GM18499 (cell line): ENCODE results near the gene ZBTB46.

Experiments used
- ATAC-seq: cut with Tn5 transposase; IDR thresholded peaks from one replicate; pipeline ENCODE4 v1.9.1; 2021; ENCODE audit warnings: moderate number of reproducible peaks; ENCODE audit not compliant: insufficient read depth, unreplicated experiment

Gene ZBTB46

DNA sequence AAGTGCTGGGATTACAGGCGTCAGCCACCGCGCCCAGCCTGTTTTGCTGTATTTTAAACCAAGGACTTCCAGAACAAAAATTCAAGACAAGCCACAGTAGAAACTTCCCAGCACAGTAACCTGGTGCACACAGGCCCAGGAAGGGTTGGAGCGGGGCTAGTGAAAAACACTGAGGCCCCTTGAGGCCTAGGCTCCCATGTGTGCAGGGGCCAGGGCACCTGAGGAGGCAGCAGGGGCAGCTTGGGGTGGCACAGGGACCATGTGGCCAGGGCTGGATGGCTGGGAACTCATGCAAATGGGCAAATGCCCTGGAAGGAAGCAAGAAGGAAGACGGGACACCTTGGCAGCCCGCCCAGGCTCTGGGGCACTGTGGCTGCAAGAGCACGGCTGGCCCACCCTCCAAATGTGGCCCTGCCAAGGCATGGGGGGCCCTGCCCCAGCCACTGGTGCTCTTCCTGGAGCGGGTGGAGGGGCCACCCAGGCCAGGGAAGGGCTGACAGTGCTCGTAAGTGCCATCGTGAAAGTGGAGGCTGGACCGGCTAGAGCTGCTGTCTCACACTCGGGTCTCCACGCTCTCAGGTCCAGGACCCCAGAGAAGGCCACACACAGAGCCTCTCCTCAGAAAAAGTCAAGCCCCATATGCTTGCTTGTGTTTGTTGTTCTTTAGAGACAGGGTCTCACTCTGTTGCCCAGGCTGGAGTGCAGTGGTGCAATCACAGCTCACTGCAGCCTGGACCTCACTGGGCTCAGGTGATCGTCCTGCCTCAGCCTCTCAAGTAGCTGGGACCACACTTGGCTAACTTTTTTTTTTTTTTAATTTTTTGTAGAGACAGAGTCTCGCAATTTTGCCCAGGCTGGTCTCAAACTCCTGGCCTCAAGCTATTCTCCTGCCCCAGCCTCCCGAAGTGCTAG, 81.2 kb downstream of the ZBTB46 start:
- ATAC-seq: no peak

DNA sequence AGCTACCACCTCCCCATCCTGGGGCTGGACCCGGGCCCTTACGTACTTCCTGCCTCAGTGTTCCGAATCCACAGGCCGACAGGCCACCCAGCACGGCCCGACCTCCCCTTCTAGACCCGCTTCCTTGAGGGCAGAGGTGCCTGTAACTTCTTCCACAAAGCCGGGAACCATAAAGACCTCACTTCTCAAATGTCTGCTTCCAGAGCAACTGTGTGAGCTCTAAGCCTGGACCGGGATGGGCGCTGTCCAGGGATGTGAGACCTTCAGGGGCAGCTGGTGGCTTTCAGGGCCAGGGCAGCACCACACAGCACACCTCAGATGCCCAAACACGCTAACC, 82.2 kb downstream of the ZBTB46 start:
- no peak for ATAC-seq

DNA sequence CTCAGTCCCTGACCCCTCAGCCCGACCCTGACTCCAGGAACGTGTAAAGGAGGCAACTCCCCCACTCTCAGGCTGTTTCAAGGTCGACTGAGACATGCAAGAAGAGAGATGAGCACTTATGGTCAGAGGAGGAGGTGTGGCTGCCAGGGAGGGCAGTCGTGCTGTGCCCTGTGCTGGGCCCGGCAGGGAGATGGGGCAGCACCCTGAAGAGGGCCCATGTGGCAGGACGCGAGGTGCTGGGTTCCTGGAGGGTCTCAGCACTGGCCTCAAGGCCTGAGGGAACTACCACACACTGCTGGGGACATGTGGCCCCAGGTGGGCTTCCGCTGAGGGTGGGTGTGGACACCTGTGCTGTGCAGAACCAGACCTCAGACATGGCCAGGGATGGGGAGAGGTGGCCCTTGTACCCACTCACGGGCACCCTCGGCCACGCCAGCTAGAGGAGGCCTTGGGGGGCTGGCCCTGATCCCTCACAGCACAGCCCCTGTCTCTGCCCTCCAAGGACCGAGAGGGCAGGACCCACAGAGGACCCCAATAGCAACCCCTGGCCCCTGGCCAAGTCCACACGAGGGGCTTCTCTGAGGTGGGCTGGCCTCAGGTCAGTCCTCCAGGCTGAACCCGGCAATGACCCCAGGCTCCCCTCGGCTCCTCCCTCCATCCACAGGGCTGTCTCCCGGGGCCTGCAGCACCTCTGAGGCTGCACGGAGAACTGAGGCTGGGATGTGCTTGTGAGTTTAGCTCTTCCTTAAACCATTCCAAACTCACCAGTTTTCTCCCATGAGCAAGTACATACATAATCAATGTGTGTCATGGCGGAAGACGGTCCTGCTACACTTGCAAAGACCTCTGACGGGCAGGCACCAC, 82.8 kb downstream of the ZBTB46 start:
- ATAC-seq: no peak

DNA sequence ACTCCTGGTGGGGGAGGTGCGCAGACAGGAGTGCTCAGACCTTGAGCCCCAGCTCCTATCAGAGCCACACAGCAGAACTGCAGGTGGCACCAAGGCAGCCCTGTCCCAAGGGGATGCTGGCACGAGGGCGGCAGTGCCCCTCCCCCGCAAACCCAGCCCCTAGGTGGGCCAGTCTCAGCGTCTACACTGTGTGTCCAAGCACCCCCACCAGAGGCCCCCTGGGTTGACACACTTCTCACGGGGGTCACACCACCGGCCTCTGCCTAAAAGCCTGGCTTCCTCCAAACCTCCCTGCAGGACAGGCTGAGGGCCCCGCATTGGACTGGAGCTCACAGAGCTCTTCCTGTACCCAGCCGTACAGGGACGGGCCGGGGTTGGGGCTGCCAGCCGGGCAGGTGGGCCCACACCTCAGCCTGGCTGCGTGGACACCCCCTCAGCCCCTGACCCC, 83.4 kb downstream of the ZBTB46 start:
- no peak for ATAC-seq

DNA sequence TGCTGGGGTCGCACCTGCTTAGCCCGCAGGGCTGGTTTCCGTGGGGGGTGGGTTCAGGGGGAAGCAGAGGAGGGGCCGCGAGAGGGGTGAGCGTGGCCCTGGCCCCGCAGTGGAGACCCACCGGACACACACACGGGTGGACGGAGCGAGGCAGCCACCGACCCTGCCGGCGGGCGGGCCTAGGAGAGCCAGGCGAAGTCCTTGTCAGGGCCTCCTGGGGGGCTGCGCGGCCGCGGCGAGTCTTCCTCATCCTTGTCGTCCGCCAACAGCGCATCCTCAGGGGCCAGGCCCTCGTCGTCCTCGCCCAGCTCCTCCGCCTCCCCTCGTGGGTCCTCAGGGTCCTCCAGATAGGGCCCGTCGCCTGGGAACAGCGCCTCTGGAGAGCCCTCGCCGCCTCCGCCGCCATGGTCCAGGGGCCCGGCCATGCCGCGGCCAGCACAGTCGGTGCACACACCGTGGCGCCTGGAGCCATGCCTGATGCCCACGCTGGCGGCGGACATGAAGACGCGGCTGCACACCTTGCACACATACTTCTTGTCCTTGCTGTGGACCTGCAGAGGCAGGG, 84.2 kb downstream of the ZBTB46 start:
- no peak for ATAC-seq

DNA sequence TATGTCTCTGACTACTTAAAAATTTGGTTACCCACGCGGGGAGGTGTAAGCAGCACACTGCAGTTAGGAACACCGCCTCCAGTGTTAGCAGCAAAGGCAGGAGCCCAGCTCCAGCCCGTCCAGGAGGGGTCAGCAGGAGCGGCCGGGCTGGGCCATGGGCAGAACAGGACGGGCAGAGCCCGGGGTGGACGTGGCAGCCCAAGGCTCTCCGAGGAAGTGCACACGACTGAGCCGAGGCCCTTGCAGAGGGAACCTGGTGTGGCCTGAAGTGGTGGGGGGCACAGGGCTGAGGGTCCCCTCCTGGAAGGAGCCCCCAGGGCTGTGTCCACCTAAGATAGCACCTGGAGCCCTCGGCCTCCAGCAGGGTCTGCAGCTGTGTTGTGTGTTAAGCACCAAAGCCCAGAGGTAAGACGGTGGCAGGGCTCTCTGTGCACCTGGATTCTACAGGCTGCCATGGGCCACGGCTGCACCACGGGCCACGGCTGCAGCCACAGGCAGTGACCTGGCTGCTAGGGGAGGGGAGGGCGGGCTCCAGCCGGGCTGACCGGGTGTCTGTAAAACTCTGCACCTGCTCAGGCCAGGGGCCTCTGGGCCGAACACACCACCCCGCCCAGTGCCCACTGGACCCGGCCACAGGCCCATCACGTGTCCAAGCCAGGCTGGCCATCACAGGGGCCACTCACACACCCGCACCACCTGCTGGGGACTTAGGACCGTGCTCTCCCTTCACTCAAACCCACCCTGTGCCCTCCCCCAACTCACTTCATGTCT, 84.9 kb downstream of the ZBTB46 start:
- no peak for ATAC-seq

DNA sequence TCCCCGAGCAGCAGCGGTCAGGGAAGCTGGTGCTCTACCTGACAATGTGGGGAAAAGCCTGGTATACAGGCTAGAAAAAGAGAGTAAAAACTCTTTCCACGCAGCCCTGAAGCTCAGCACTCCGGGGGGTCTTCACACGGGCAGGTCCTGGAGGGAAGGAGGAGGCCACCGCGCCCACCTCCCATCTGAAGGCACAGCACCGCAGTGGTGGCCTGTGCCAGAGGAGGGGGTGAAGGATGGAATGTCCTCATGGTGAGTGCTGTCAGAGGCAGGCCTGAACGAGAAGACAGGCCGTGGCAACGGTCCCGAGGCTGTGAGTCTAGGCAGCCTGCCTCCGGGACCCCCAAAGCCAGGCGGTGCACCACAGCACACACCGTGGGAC, 85.6 kb downstream of the ZBTB46 start:
- no peak for ATAC-seq

DNA sequence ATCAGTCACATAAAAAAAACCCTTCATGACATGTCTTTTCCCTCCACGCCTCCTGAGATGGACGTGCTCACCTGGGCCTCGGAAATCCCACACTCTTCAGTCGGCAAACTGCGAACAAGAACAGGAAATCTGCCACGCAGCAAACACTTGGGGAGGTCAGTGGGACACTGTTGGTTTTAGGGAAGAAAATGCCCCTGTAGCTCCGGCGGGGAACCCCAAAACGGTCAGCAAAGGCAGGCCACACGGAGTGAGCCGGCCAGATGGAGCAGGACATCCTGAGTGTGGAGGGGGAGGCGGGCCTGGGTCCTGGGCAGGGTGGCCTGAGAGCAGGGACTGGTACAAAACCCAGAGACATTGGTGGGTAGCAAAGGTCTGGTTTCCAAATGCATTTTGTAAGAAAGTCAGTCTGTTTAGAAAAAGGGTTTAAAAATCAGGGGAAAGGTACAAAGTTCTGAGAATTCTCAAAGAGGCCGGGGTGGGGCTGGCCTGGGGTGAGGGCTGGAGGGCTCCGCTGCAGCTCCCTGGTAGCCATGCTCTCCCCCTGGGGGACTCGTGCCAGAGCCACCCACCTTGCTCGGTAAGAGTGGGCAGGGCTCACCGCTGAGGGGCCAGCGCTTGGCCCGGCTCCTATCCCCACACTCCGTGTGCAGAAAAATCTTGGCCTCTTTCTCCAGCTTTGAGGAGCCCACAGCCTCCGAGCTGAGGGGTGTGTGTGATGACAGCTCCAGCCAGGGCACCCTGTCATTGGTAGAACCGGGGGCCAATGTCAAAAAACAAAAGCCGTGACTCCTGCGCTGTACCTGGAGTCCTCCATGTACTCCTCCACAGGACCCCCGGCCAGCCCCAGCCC, 86.3 kb downstream of the ZBTB46 start:
- ATAC-seq: no peak

DNA sequence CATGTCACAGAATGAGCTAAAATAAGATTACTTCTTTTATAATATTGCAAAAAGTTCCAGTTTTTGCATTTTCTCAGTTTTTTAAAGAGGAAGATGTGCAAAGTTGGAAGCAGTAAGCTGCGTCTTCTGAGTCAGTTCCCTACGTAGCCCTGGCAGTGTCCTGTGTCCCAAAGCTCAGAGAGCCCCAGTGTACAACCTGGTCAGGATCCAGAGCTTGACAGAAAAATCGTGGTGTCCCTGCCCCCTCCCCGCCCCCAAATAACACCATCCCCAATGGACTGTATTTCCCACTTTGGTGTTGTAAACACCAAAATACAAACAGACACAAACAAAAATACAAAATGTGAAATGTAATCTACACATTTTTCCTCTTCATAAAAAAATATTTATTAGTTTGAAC, 86.9 kb downstream of the ZBTB46 start:
- no peak for ATAC-seq

DNA sequence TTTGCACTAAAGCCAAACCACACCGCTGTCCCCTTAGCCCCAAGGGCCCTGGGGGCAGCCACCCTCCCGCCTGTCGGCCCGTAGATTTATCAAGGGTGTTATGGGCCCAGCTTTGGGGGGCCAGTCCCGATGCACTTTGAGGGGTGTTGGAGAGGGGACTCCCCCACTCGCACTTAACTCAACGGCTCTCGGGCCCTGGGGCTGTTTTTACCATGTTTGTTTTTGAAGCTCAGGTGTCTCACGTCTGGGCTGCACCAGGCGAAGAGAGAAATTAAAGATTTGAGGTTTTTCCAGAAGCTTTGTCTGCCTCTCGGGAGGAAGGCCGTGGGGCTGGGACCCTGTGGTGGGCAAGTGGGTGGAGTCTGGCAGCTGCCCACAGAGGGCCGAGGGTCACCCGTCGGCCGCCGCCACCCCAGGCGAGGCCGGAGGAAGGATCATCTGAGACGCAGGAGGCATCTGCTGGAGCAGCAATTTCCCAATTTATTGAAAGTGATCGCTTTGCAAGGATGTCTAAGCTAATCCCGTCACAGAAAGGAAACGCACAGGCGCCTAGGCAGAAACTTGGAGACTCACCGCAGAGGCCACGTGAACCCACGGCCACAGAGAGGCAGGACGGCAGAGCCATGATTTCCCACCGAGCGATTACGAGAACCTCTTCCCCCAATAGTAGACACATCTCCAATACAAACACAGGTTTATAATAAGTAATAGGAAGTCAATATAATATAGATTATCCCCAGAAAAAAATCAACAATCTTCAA, 87.7 kb downstream of the ZBTB46 start:
- ATAC-seq: no peak

DNA sequence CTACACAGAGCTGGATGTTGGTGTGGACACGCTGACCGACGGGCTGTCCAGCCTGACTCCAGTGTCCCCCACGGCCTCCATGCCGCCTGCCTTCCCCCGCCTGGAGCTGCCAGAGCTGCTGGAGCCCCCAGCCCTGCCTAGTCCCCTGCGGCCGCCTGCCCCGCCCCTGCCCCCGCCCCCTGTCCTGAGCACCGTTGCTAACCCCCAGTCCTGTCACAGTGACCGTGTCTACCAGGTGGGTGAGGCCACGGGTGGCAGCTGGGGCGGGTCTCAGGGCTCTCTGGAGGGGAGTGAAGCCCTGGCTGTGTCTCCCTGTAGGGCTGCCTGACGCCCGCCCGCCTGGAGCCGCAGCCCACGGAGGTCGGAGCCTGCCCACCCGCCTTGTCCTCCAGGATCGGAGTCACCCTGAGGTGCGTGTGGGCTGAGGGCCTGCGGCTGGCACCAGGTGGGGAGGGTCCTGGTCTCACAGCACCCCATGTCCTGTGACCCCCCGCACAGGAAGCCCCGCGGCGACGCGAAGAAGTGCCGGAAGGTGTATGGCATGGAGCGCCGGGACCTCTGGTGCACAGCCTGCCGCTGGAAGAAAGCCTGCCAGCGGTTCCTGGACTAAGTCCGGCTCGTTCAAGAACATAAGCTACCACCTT, 88.6 kb downstream of the ZBTB46 start:
- no peak for ATAC-seq

DNA sequence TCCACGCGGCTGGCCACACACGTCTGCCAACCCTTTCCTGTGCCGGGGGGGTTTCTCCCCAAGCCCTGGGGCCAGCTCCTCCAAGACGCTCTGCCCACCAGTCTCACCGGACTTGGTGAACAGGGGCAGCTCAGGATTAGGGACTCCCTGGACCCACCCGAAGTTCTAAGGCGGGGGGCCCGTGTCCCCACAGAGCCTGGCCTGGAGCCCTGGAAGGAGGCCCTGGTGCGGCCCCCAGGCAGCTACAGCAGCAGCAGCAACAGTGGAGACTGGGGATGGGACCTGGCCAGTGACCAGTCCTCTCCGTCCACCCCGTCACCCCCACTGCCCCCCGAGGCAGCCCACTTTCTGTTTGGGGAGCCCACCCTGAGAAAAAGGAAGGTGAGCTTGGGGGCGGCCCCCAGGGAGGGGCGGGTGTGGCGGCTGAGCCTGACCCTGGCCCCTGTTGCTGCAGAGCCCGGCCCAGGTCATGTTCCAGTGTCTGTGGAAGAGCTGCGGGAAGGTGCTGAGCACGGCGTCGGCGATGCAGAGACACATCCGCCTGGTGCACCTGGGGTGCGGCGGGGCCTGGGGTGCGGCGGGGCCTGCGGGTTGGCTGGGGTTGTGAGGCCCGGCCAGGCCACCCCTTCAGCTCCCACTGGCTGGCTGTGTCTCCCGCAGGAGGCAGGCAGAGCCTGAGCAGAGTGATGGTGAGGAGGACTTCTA, 89.2 kb downstream of the ZBTB46 start:
- ATAC-seq: no peak

DNA sequence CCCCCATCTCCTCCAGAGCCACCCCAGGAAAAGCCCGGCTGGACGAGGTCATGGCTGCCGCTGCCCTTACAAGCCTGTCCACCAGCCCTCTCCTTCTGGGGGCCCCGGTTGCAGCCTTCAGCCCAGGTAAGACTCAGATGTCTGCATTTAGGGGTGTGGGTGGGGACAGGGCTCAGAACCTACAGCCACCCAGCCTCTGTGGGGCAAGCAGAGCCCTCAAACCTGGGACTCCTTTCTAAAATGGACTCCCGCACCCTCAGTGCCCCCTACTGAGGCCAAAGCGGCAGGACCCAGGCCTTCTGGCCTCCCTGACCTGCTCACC, 89.7 kb downstream of the ZBTB46 start:
- ATAC-seq: no peak

DNA sequence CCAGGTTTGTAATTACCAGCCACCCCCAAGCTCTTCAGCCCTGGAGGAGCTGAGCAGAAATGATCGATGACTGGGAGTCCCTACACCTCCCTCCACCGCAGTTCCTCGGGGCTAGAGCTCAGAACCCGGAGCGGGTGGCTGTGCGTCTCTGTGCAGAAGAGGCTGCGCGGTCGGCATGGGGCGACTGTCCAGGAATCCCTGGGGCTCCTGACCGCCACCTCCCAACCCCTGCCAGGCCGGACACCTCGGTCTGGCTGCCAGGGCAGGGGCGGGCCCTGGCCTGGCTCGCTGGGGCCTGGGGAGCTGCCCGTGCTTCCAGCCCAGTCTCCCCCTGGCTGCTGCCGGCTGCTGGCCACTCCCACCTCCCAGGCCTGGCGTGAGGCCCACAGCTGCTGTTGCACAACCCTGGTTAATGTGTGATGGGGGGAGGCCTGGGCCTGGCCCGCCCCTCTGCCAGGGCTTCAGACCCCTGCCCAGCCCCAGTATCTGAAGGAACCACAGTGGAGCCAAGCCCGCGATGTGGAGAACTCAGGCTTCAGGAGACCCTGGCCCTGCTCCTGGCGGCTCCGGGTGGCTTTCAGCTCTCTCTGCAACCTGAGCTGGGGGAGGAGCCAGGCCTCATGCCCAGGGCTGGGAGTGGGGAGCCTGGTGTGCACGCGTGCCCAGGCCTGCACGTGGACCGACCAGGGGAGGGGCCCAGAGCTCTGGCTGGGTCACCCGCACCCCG, 90.3 kb downstream of the ZBTB46 start:
- no peak for ATAC-seq

DNA sequence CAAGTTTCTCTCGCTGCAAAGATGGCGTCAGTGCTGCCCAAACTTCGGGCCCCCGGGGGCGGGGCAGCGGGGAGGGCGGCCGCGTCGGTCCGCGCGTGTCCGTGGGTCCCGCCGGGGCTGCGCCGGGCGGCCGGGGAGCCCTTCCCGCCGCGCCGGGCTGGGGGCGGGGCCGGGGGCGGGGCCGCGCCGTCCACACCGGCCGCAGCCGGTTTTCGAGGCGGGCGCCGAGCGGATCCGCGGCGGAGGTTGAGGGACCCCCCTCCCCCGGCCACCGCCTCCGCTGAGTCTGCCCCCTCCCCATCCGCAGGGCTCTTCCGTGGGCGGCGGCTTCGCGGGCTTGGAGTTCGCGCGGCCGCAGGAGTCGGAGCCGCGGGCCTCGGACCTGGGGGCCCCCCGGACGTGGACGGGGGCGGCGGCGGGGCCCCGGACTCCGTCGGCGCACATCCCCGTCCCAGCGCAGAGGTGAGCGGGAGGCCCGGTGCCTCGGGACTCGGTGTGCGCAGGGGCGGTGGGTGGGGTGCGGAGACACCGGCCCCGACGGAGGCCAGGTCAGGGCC, 90.9 kb downstream of the ZBTB46 start:
- no peak for ATAC-seq

DNA sequence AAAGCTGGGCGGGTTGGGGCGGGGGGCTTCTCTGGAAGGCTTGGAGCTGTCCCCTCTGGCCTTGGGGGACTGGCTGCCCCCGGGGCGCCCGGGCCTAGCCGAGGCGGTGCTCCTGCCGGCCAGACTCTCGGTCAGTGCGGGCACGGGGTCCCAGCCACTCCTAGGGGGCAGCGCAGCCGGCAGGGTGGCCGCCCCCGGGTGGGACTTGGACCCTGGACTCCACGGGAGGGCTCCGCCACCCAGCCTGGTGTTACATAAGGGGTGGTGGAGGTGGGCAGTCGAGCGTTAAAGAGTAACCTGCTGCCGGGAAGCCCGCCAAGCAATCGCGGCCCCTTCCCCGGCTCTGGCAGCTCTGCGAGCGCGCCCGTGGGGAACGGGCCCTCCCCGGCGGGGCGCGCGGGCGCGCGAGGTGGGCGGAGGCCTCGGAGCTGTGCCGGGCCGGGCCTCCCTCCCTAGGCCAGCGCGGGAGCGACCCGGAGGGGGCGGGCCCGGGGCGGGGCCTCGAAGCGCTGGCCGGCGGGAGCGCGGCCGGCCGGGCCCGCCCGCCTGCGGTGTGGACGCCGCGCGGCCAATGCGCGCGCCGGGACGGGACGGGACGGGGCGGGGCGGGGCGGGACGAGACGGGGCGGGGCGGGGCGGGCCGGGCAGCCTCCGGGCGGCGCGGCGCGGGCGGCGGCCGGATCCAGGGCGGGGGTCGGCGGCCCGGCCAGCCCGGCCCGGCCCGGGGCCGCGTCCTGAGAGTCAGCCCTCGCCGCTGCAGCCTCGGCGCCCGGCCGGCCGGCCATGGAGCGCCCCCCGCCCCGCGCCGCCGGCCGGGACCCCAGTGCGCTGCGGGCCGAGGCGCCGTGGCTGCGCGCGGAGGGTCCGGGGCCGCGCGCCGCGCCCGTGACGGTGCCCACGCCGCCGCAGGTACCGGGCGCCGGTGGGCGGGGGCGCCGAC, 91.7 kb downstream of the ZBTB46 start, which contains the start of gene SLC2A4RG:
SLC2A4RG (plus strand) TSS at position 647 of the 940 bp plus-strand sequence; CDS start at position 784, 137 bp downstream.
- ATAC-seq: no peak
